A549 (cell line): ENCODE results near the gene GRID2. TPM values are rescaled to one million over a fixed set of nuclear protein-coding genes. Genes with fewer than 3 reads are reported as not detected.

ENCODE experiments used
- ATAC-seq, 2 experiments: fragments of 200-7000 bp in 1 of 2; fragments of >200 bp in 1 of 2; cut with Nextera tagmentation in 1 of 2; cut with Tn5 transposase in 1 of 2; 3 replicates each; pipeline versions ENCODE4 v1.8.0 to v1.9.1; 2018 to 2020; ENCODE audit warnings: mild to moderate bottlenecking in 1 of 2, moderate library complexity in 1 of 2
- CTCF ChIA-PET: fragments of 300-600 bp; sonication (Branson Sonifier 250); formaldehyde crosslinking; extraction: SDS; loops from one replicate; lab custom pipeline; 2021; ENCODE audit warnings: antibody characterized with exemption, inconsistent platforms; lab: Yijun Ruan, JAX
- POLR2A ChIA-PET: fragments of 350-600 bp; formaldehyde crosslinking; extraction: SDS; loops from one replicate; lab custom pipeline; 2021; ENCODE audit warnings: antibody characterized with exemption, inconsistent platforms; lab: Yijun Ruan, JAX
- DNase-seq, 2 experiments: peaks; one replicate each; pipeline versions ENCODE4 v3.0.0 to v3.0.0-alpha.2; 2011 to 2016; ENCODE audit warnings: low read depth in 1 of 2, low spot score in 1 of 2
- FAIRE-seq: peaks from 2 replicates; lab custom pipeline; 2011; peaks lifted over from hg19 to GRCh38; lab: Jason Lieb, UNC
- H3K27ac ChIP-seq, 2 experiments: fragments of >200 bp; sonication (Bioruptor Twin); formaldehyde crosslinking; 3 replicates each; pipeline ENCODE4 v1.5.1; 2016 to 2017
- H3K4me1 ChIP-seq: fragments of >200 bp; sonication (Bioruptor Twin); formaldehyde crosslinking; 3 replicates; pipeline ENCODE4 v1.6.1; 2016
- H3K4me2 ChIP-seq: fragments of >200 bp; sonication (Bioruptor Twin); formaldehyde crosslinking; 3 replicates; pipeline ENCODE4 v1.6.1; 2016
- H3K4me3 ChIP-seq: fragments of >200 bp; sonication (Bioruptor Twin); formaldehyde crosslinking; 3 replicates; pipeline ENCODE4 v1.5.1; 2016
- H3K9me3 ChIP-seq: fragments of >200 bp; sonication (Bioruptor Twin); formaldehyde crosslinking; 3 replicates; pipeline ENCODE4 v1.6.1; 2016
- ATOH8 ChIP-seq: fragments of 250-450 bp; sonication (Bioruptor Pico); IDR thresholded peaks from 2 replicates; pipeline ENCODE4 v1.5.0; 2020; ENCODE audit warnings: low read depth, mild to moderate bottlenecking, moderate library complexity
- BCL3 ChIP-seq: fragments of >200 bp; sonication (Bioruptor Twin); formaldehyde crosslinking; IDR thresholded peaks from 3 replicates; pipeline ENCODE4 v1.6.1; 2016
- CBX2 ChIP-seq: fragments of 200-600 bp; sonication (generic); IDR thresholded peaks from 2 replicates; pipeline ENCODE4 v1.6.1; 2016; ENCODE audit warnings: low read depth, mild to moderate bottlenecking, borderline replicate concordance
- CHD2 ChIP-seq: fragments of 150-350 bp; IDR thresholded peaks from 2 replicates; pipeline ENCODE4 v1.6.1; 2014; ENCODE audit warnings: low read length; ENCODE audit not compliant: partially characterized antibody
- CHD4 ChIP-seq: fragments of 200-600 bp; sonication (generic); IDR thresholded peaks from 2 replicates; pipeline ENCODE4 v1.6.1; 2016; ENCODE audit warnings: antibody characterized with exemption, mild to moderate bottlenecking, borderline replicate concordance
- EHF ChIP-seq: fragments of 250-450 bp; sonication (Bioruptor Pico); IDR thresholded peaks from 2 replicates; pipeline ENCODE4 v1.5.0; 2020; ENCODE audit warnings: mild to moderate bottlenecking
- ELK1 ChIP-seq: fragments of 150-350 bp; IDR thresholded peaks from 2 replicates; pipeline ENCODE4 v1.6.1; 2014; ENCODE audit warnings: low read depth, mild to moderate bottlenecking, low read length
- FOSL2 ChIP-seq, 2 experiments: fragments of 450-650 bp in 1 of 2; fragments of >200 bp in 1 of 2; sonication (Bioruptor Twin) in 1 of 2; formaldehyde crosslinking; IDR thresholded peaks; 2 replicates each; pipeline versions ENCODE4 v1.5.0 to v1.6.1; 2016 to 2020; ENCODE audit warnings: mild to moderate bottlenecking in 1 of 2, moderate library complexity in 1 of 2
- HDAC2 ChIP-seq: fragments of 200-600 bp; sonication (generic); IDR thresholded peaks from 2 replicates; pipeline ENCODE4 v1.6.1; 2016
- HOXB5 ChIP-seq: fragments of 250-450 bp; sonication (Bioruptor Pico); IDR thresholded peaks from 2 replicates; pipeline ENCODE4 v1.5.0; 2020; ENCODE audit warnings: mild to moderate bottlenecking, moderate library complexity
- MAX ChIP-seq: IDR thresholded peaks from 2 replicates; pipeline ENCODE4 v1.6.1; 2012
- RAD21 ChIP-seq, 2 experiments: fragments of >200 bp in 1 of 2; sonication (Bioruptor Twin) in 1 of 2; formaldehyde crosslinking in 1 of 2; IDR thresholded peaks in 1 of 2; conservative IDR thresholded peaks in 1 of 2; 2 replicates in 1 of 2; 3 replicates in 1 of 2; pipeline ENCODE4 v1.6.1; 2012 to 2018; ENCODE audit warnings: inconsistent platforms in 1 of 2
- REST ChIP-seq: fragments of 200-600 bp; sonication (generic); IDR thresholded peaks from 2 replicates; pipeline ENCODE4 v1.6.1; 2016; ENCODE audit warnings: antibody characterized with exemption, mild to moderate bottlenecking, moderate library complexity
- SREBF2 ChIP-seq: fragments of 450-650 bp; IDR thresholded peaks from 2 replicates; pipeline ENCODE4 v1.6.1; 2014; ENCODE audit warnings: mild to moderate bottlenecking, moderate library complexity
- TP53 ChIP-seq: fragments of 250-450 bp; sonication (Bioruptor Pico); IDR thresholded peaks from 2 replicates; pipeline ENCODE4 v1.5.0; 2021; ENCODE audit warnings: mild to moderate bottlenecking, moderate library complexity
- USF2 ChIP-seq: fragments of 450-650 bp; IDR thresholded peaks from 2 replicates; pipeline ENCODE4 v1.6.1; 2014; ENCODE audit warnings: antibody characterized with exemption
- ZC3H11A ChIP-seq: fragments of 450-650 bp; IDR thresholded peaks from 2 replicates; pipeline ENCODE4 v1.6.1; 2014; ENCODE audit warnings: antibody characterized with exemption, mild to moderate bottlenecking
- ZNF302 ChIP-seq: fragments of 250-450 bp; sonication (Bioruptor Pico); IDR thresholded peaks from 2 replicates; pipeline ENCODE4 v1.9.0; 2021; ENCODE audit warnings: inconsistent platforms, mild to moderate bottlenecking, moderate library complexity
- ZSCAN20 ChIP-seq: fragments of 250-450 bp; sonication (Bioruptor Pico); IDR thresholded peaks from 2 replicates; pipeline ENCODE4 v1.8.0; 2022; ENCODE audit warnings: mild to moderate bottlenecking, moderate library complexity
- WGBS: methylation state at CpG from one replicate; pipeline ENCODE4 v1.1.6; 2017; ENCODE audit errors: missing lambda C conversion rate; 5-methylcytosine and 5-hydroxymethylcytosine counted together
- polyA plus RNA-seq, 4 experiments: library from polyadenylated mRNA; depleted of rRNA in 3 of 4; stranded (reverse); fragments of >200 nt; fragmentation: RNase III in 1 of 4; extraction: RNeasy Plus Mini Kit Qiagen cat#74134 plus additional on column Dnase treatment in 1 of 4; gene quantifications; 2 replicates in 3 of 4; 3 replicates in 1 of 4; pipeline ENCODE4 v1.2.3, GENCODE V29; 2011 to 2017

GRID2 gene
- polyA plus RNA-seq, 2 of the 4 experiments (the other 2 are of a cell fraction) = not detected

- TF ChIP-seq REST = no peak
- no peak for TF ChIP-seq RAD21 (conservative IDR thresholded peaks at IDR 0.05 in 1 of 2, IDR thresholded peaks at IDR 0.05 in 1 of 2)
- TF ChIP-seq ATOH8 (CRISPR knock-in tag) = no peak
- no peak for TF ChIP-seq ELK1
- TF ChIP-seq CBX2 = no peak
- no peak for TF ChIP-seq ZNF302
- no peak for TF ChIP-seq CHD2
Measured at GRCh38 chr4:93660036-93660435, 1356.3 kb downstream of the GRID2 start (continued).

GRCh38 chr4:93670434-93670833 lies 1366.7 kb downstream of the GRID2 start:
- TF ChIP-seq BCL3 (no peak), ZSCAN20 (CRISPR knock-in tag) (no peak), CBX2 (no peak), FOSL2 (IDR thresholded peaks at IDR 0.05) (no peak), FOSL2 (CRISPR knock-in tag; IDR thresholded peaks at IDR 0.05) (no peak), HOXB5 (CRISPR knock-in tag) (no peak), USF2 (no peak), HDAC2 (no peak), CHD4 (no peak), ZC3H11A (no peak), EHF (CRISPR knock-in tag) (no peak), SREBF2 (no peak), MAX (no peak), TP53 (CRISPR knock-in tag) (no peak)
- no peaks in the 10 kb centered on the region for H3K4me1 ChIP-seq
- POLR2A ChIA-PET = no interaction called here
- H3K4me2 ChIP-seq = no peak overlapping the region
- no peak overlapping the region for H3K27ac ChIP-seq
- H3K4me3 ChIP-seq = no peak overlapping the region
- no peak for DNase-seq
- 29% methylated on average over 2 of the region's 2 CpGs for WGBS
- CTCF ChIA-PET = no interaction called here
- no peak for FAIRE-seq
- ATAC-seq = no peak
- no peaks in the 10 kb centered on the region for H3K9me3 ChIP-seq
